ENCODE results near the gene SLN.

The SLN gene

GRCh38 chr11:107741044-107741823, 29.4 kb upstream of the SLN start:
- Histone ChIP-seq H3K27ac (no peak overlapping the region), H3K36me3 (no peaks in the 10 kb centered on the region), H3K4me1 (no peaks in the 10 kb centered on the region), H3K27me3 (peaks cover 0 to 3% of the 10 kb centered on the region in 2 donors), H3K9me3 (no peaks in the 10 kb centered on the region), H3K4me3 (no peak overlapping the region)
- intact Hi-C loops (cut with DNase I; ENCODE audit: low total_unique reads): no loop called here
- no peak for TF ChIP-seq CTCF (IDR thresholded peaks at IDR 0.05)
- DNase-seq: no peak

GRCh38 chr11:107740271-107740670, 28.4 kb upstream of the SLN start:
- no peak for DNase-seq
- H3K36me3 ChIP-seq: no peaks in the 10 kb centered on the region
- no peak for TF ChIP-seq CTCF (IDR thresholded peaks at IDR 0.05)
- no peak overlapping the region for H3K27ac ChIP-seq
- no peaks in the 10 kb centered on the region for H3K4me1 ChIP-seq
- intact Hi-C loops (cut with DNase I; ENCODE audit: low total_unique reads): no loop called here
- H3K9me3 ChIP-seq: no peaks in the 10 kb centered on the region
- H3K4me3 ChIP-seq: no peak overlapping the region
- peaks cover 0 to 3% of the 10 kb centered on the region in 2 donors for H3K27me3 ChIP-seq

GRCh38 chr11:107736546-107736945, 24.7 kb upstream of the SLN start:
- H3K4me3 ChIP-seq: no peak overlapping the region
- no peaks in the 10 kb centered on the region for H3K4me1 ChIP-seq
- intact Hi-C loops (cut with DNase I; ENCODE audit: low total_unique reads): no loop called here
- H3K9me3 ChIP-seq: no peaks in the 10 kb centered on the region
- H3K27ac ChIP-seq: no peak overlapping the region
- DNase-seq: no peak
- no peak for TF ChIP-seq CTCF (IDR thresholded peaks at IDR 0.05)
- no peaks in the 10 kb centered on the region for H3K27me3 ChIP-seq
- no peaks in the 10 kb centered on the region for H3K36me3 ChIP-seq

- no peaks in the 10 kb centered on the region for H3K9me3 ChIP-seq
- no peak for DNase-seq
- no peak overlapping the region for H3K27ac ChIP-seq
- no peaks in the 10 kb centered on the region for H3K27me3 ChIP-seq
- H3K36me3 ChIP-seq: no peaks in the 10 kb centered on the region
- no peak for TF ChIP-seq CTCF (IDR thresholded peaks at IDR 0.05)
- no peaks in the 10 kb centered on the region for H3K4me1 ChIP-seq
- H3K4me3 ChIP-seq: no peak overlapping the region
- intact Hi-C loops (cut with DNase I; ENCODE audit: low total_unique reads): no loop called here
Measured at GRCh38 chr11:107733518-107733917, 21.7 kb upstream of the SLN start.

GRCh38 chr11:107732689-107733051, 20.8 kb upstream of the SLN start:
- H3K27ac ChIP-seq: no peak overlapping the region
- no peaks in the 10 kb centered on the region for H3K27me3 ChIP-seq
- TF ChIP-seq CTCF (IDR thresholded peaks at IDR 0.05): no peak
- H3K4me3 ChIP-seq: no peak overlapping the region
- H3K9me3 ChIP-seq: no peaks in the 10 kb centered on the region
- H3K36me3 ChIP-seq: no peaks in the 10 kb centered on the region
- intact Hi-C loops (cut with DNase I; ENCODE audit: low total_unique reads): no loop called here
- no peak for DNase-seq
- H3K4me1 ChIP-seq: no peaks in the 10 kb centered on the region

Measured in tibial artery (tissue), 4 donors.